HCT116 (cell line): ENCODE measurements around the gene EOMES. TPM values are rescaled to one million over a fixed set of nuclear protein-coding genes. Genes with fewer than 3 reads are reported as not detected.

ENCODE experiments used
- ATAC-seq: fragments of 200-7000 bp; cut with Tn5 transposase; 2 replicates; pipeline ENCODE4 v1.9.1; 2020; ENCODE audit warnings: mild to moderate bottlenecking, moderate library complexity
- BruUV-seq: library from RNA; stranded (reverse); fragments of 400-500 nt; replicated peaks from 2 replicates; lab custom pipeline; 2021; lab: Mats Ljungman, UMichigan
- CTCF ChIA-PET: fragments of 300-600 bp; sonication (Branson Sonifier 250); formaldehyde crosslinking; loops from one replicate; lab custom pipeline; 2021; ENCODE audit warnings: antibody characterized with exemption; lab: Charles Lee
- POLR2A ChIA-PET: fragments of 300-600, 350-600 bp; sonication (Branson Sonifier 250); formaldehyde crosslinking; loops from one replicate; lab custom pipeline; 2021; ENCODE audit warnings: antibody characterized with exemption; lab: Charles Lee
- RAD21 ChIA-PET, 2 experiments: fragments of 300-600 bp; sonication (Branson Sonifier 250); formaldehyde crosslinking; loops; one replicate each; lab custom pipeline; 2023; ENCODE audit warnings: low total read pairs in 2 of 2; ENCODE audit not compliant: uncharacterized antibody in 2 of 2, unreplicated experiment in 2 of 2, low non-redundant PET in 1 of 2; lab: Charles Lee
- DNase-seq: peaks from one replicate; pipeline ENCODE4 v3.0.0-alpha.2; 2010; ENCODE audit warnings: low read depth, low spot score
- H2AFZ ChIP-seq: fragments of 200-600 bp; shearing (Covaris generic), sonication (generic); 2 replicates; pipeline ENCODE4 v1.6.1; 2017; ENCODE audit warnings: low read depth, mixed run types, mixed read lengths, antibody characterized with exemption, low read length; ENCODE audit not compliant: poor library complexity, severe bottlenecking
- H3K27ac ChIP-seq: 2 replicates; pipeline ENCODE4 v1.5.1; 2012; ENCODE audit warnings: low read depth, low read length
- H3K27me3 ChIP-seq: fragments of 200-600 bp; sonication (generic); 2 replicates; pipeline ENCODE4 v1.6.1; 2016; ENCODE audit warnings: mixed run types, low read length, mixed read lengths; ENCODE audit not compliant: insufficient read depth
- H3K36me3 ChIP-seq, 2 experiments: fragments of 200-500 bp in 1 of 2; fragments of 200-600 bp in 1 of 2; sonication (Bioruptor generic) in 1 of 2; sonication (generic) in 1 of 2; 2 replicates each; pipeline versions ENCODE4 v1.5.1 to v1.6.1; 2014 to 2016; ENCODE audit warnings: low read length in 2 of 2, inconsistent platforms in 1 of 2, mixed read lengths in 1 of 2, mixed run types in 1 of 2; ENCODE audit not compliant: insufficient read depth in 2 of 2, control insufficient read depth in 1 of 2
- H3K4me1 ChIP-seq, 2 experiments: fragments of 200-600 bp in 1 of 2; sonication (generic) in 1 of 2; 2 replicates each; pipeline versions ENCODE4 v1.5.1 to v1.6.1; 2012 to 2017; ENCODE audit warnings: low read length in 2 of 2, inconsistent platforms in 1 of 2, mild to moderate bottlenecking in 1 of 2, mixed read lengths in 1 of 2, mixed run types in 1 of 2, moderate library complexity in 1 of 2; ENCODE audit not compliant: insufficient read depth in 2 of 2, control insufficient read depth in 1 of 2
- H3K4me2 ChIP-seq: fragments of 200-600 bp; sonication (generic); 2 replicates; pipeline ENCODE4 v1.6.1; 2017; ENCODE audit warnings: mixed run types, low read length, mixed read lengths
- H3K4me3 ChIP-seq, 2 experiments: fragments of 200-600 bp in 1 of 2; sonication (generic) in 1 of 2; replicated peaks in 1 of 2; 2 replicates each; pipeline ENCODE4 v1.5.1; 2011 to 2016; ENCODE audit warnings: low read length in 2 of 2, control low read depth in 1 of 2, low read depth in 1 of 2, mild to moderate bottlenecking in 1 of 2, mixed read lengths in 1 of 2, mixed run types in 1 of 2
- H3K79me2 ChIP-seq: fragments of 200-600 bp; sonication (generic); 2 replicates; pipeline ENCODE4 v1.6.1; 2017; ENCODE audit warnings: mild to moderate bottlenecking, mixed run types, low read length, moderate library complexity, mixed read lengths; ENCODE audit not compliant: insufficient read depth
- H3K9ac ChIP-seq: fragments of 200-600 bp; sonication (generic); 2 replicates; pipeline ENCODE4 v1.6.1; 2016; ENCODE audit warnings: low read length, mixed read lengths
- H3K9me2 ChIP-seq: fragments of 200-600 bp; sonication (generic), shearing (Covaris generic); 2 replicates; pipeline ENCODE4 v1.6.1; 2017; ENCODE audit warnings: mixed run types, mild to moderate bottlenecking, moderate library complexity; ENCODE audit not compliant: insufficient read depth
- H3K9me3 ChIP-seq, 2 experiments: fragments of 200-500 bp in 1 of 2; fragments of 200-600 bp in 1 of 2; sonication (Bioruptor generic) in 1 of 2; sonication (generic) in 1 of 2; 2 replicates each; pipeline ENCODE4 v1.6.1; 2014 to 2017; ENCODE audit warnings: low read length in 2 of 2, mixed read lengths in 2 of 2, inconsistent platforms in 1 of 2, low read depth in 1 of 2, mild to moderate bottlenecking in 1 of 2, mixed run types in 1 of 2, moderate library complexity in 1 of 2; ENCODE audit not compliant: control insufficient read depth in 1 of 2, insufficient read depth in 1 of 2
- H4K20me1 ChIP-seq: fragments of 200-600 bp; sonication (generic), shearing (Covaris generic); 2 replicates; pipeline ENCODE4 v1.6.1; 2017; ENCODE audit warnings: mixed run types, mild to moderate bottlenecking, moderate library complexity; ENCODE audit not compliant: insufficient read depth
- CTCF ChIP-seq, 3 experiments: fragments of 200-600 bp in 1 of 3; sonication (generic) in 1 of 3; IDR thresholded peaks in 2 of 3; conservative IDR thresholded peaks in 1 of 3; 2 replicates each; pipeline ENCODE4 v1.5.1; 2012 to 2017; ENCODE audit warnings: low read depth in 2 of 3, low read length in 2 of 3, antibody characterized with exemption in 1 of 3, borderline replicate concordance in 1 of 3, control low read depth in 1 of 3, mild to moderate bottlenecking in 1 of 3, mixed read lengths in 1 of 3, mixed run types in 1 of 3, moderate library complexity in 1 of 3; ENCODE audit not compliant: insufficient read depth in 1 of 3
- EZH2 ChIP-seq: fragments of 200-600 bp; sonication (generic); IDR thresholded peaks from 2 replicates; pipeline ENCODE4 v1.6.1; 2017; ENCODE audit warnings: antibody characterized with exemption, mixed run types
- FOSL1 ChIP-seq: IDR thresholded peaks from 2 replicates; pipeline ENCODE4 v1.6.1; 2012; ENCODE audit warnings: low read depth
- MAX ChIP-seq: IDR thresholded peaks from 2 replicates; pipeline ENCODE4 v1.6.1; 2012
- POLR2A ChIP-seq: IDR thresholded peaks from 2 replicates; pipeline ENCODE4 v1.7.0; 2011; ENCODE audit warnings: borderline replicate concordance; ENCODE audit not compliant: insufficient read depth, insufficient read length; ENCODE audit errors: extremely low read depth
- POLR2AphosphoS5 ChIP-seq: IDR thresholded peaks from 2 replicates; pipeline ENCODE4 v1.6.1; 2011; ENCODE audit warnings: mild to moderate bottlenecking, low read depth, low read length, moderate library complexity
- REST ChIP-seq: IDR thresholded peaks from 2 replicates; pipeline ENCODE4 v1.6.1; 2012; ENCODE audit warnings: low read depth
- SIN3A ChIP-seq: IDR thresholded peaks from 2 replicates; pipeline ENCODE4 v1.6.1; 2012; ENCODE audit warnings: low read depth
- SRF ChIP-seq: IDR thresholded peaks from 2 replicates; pipeline ENCODE4 v1.6.1; 2012; ENCODE audit warnings: low read depth
- TCF7L2 ChIP-seq: IDR thresholded peaks from 2 replicates; pipeline ENCODE4 v1.7.0; 2011; ENCODE audit warnings: borderline replicate concordance, inconsistent platforms; ENCODE audit not compliant: insufficient read depth, insufficient read length; ENCODE audit errors: extremely low read depth
- ZBTB33 ChIP-seq: IDR thresholded peaks from 2 replicates; pipeline ENCODE4 v1.6.1; 2011; ENCODE audit warnings: mild to moderate bottlenecking, low read length, moderate library complexity; ENCODE audit not compliant: insufficient replicate concordance; ENCODE audit errors: extremely low read depth
- ZFX ChIP-seq: fragments of 450-650 bp; IDR thresholded peaks from 2 replicates; pipeline ENCODE4 v1.6.1; 2017
- intact Hi-C: fragments of 100-400 bp; cut with micrococcal nuclease; formaldehyde crosslinking; loops from 2 replicates; pipeline ENCODE4 v1.10.0; 2022
- total RNA-seq: library from RNA; stranded (reverse); gene quantifications from one replicate; pipeline ENCODE4 v1.2.1, GENCODE V29; 2021; ENCODE audit not compliant: unreplicated experiment

EOMES gene
- total RNA-seq, 1 experiment from 2014 or later = 1.4 TPM

GRCh38 chr3:27669591-27669990 lies 52.5 kb downstream of the EOMES start:
- intact Hi-C loops = no loop called here
- H4K20me1 ChIP-seq = no peaks in the 10 kb centered on the region
- DNase-seq (no peak), ATAC-seq (no peak)
- ChIA-PET POLR2A (no interaction called here), CTCF (interaction anchor here (1.6 kb wide), 1 partner anchor 11 kb away, joined by 5 read pairs; no protein-coding TSS in a partner anchor), RAD21 (no interaction called here)
- no peak overlapping the region for H2AFZ ChIP-seq
- TF ChIP-seq POLR2A = no peak
- TF ChIP-seq REST = no peak
- no peak for TF ChIP-seq MAX
- H3K4me3 ChIP-seq = no peak overlapping the region
- H3K27ac ChIP-seq = no peak overlapping the region
- H3K9me2 ChIP-seq = peaks cover 5% of the 10 kb centered on the region; the same call in 1 of the 2 replicates
- no peaks in the 10 kb centered on the region for H3K4me1 ChIP-seq
- no peaks in the 10 kb centered on the region for H3K79me2 ChIP-seq
- BruUV-seq = no TSS peak
- H3K4me2 ChIP-seq = no peak overlapping the region
- H3K36me3 ChIP-seq = no peaks in the 10 kb centered on the region
- no peak overlapping the region for H3K9ac ChIP-seq
- no peaks in the 10 kb centered on the region for H3K27me3 ChIP-seq
- no peaks in the 10 kb centered on the region for H3K9me3 ChIP-seq

- H3K9me3 ChIP-seq = no peaks in the 10 kb centered on the region
- H3K4me1 ChIP-seq = no peaks in the 10 kb centered on the region
- peaks cover 5% of the 10 kb centered on the region; the same call in 1 of the 2 replicates for H3K9me2 ChIP-seq
- H3K9ac ChIP-seq = no peak overlapping the region
- H3K27ac ChIP-seq = no peak overlapping the region
- RAD21 ChIA-PET = no interaction called here
- H4K20me1 ChIP-seq = no peaks in the 10 kb centered on the region
- no TSS peak for BruUV-seq
- intact Hi-C loops = no loop called here
- H3K4me2 ChIP-seq = no peak overlapping the region
- ATAC-seq = no peak
- POLR2A ChIA-PET = no interaction called here
- CTCF ChIA-PET = no interaction called here
- no peak overlapping the region for H3K4me3 ChIP-seq
- no peak overlapping the region for H2AFZ ChIP-seq
- no peaks in the 10 kb centered on the region for H3K27me3 ChIP-seq
- no peak for DNase-seq
- no peaks in the 10 kb centered on the region for H3K36me3 ChIP-seq
- no peaks in the 10 kb centered on the region for H3K79me2 ChIP-seq
- TF ChIP-seq TCF7L2 (no peak), POLR2A (no peak), POLR2AphosphoS5 (no peak), SRF (no peak), ZBTB33 (no peak), ZFX (no peak), FOSL1 (no peak), MAX (no peak), SIN3A (no peak), EZH2 (no peak), CTCF (IDR thresholded peaks at IDR 0.05 in 2 of 3, conservative IDR thresholded peaks at IDR 0.05 in 1 of 3; ENCODE audit: borderline replicate concordance in 1 of 3, insufficient read depth in 1 of 3, low read depth in 2 of 3, low read length in 2 of 3) (no peak)
Measured at GRCh38 chr3:27667751-27668150, 54.4 kb downstream of the EOMES start.
